T-helper 9 cell (primary cell): ENCODE results near the gene RHPN2.
"Not testable (repeated sequence)": the region's sequence is repeated elsewhere in the genome, so short reads cannot be mapped to it uniquely, and the experiment has no call there.

ENCODE experiments used
- DNase-seq: peaks from one replicate; pipeline ENCODE4 v3.0.0-alpha.2; 2020

The RHPN2 gene

DNA sequence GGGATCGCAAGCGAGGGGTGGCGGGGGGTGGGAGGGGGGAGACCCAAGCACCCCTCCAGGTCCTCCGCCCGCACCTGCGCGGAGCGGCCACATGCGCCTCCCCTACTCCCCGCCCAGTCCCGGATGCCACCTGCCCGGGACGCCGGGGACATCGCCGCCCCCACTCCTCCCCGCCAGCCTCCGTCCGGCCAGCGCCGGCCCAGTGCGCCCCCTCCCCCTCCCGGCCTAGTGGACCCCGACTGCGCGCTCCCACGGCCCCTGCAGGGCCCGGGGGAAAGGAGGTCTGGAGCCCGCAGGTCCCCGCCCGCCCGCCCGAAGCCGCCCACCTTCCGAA lies 263 bp downstream of the RHPN2 start:
- DNase-seq, result no peak

GRCh38 chr19:33063753-33064457 lies 783 bp downstream of the RHPN2 start:
- no peak for DNase-seq

DNA sequence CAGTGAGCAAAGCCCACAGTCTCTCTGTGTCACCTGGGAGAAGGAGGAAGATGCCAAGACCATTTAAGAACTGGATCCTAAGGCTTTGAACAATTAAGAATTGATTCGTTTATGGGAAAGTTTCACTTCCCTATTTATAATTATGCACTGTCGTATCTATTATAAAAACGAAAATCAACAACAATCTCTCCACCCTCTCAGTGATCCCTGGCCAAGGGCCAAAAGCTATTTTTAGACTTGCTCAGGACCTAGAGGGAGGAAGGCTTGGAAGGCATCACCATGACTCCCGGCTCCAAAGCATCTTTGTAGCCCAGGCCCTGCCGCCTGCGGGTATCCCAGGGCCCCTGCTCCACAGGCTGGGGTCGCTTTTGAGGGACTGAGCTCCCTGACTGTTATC lies 1.3 kb downstream of the RHPN2 start:
- DNase-seq, result no peak

- DNase-seq, result no peak
Measured at GRCh38 chr19:33062902-33063301, 1.8 kb downstream of the RHPN2 start.

GRCh38 chr19:33060586-33060985 lies 4.1 kb downstream of the RHPN2 start:
- DNase-seq, result no peak

GRCh38 chr19:33055718-33056117 lies 9.0 kb downstream of the RHPN2 start:
- no peak for DNase-seq

DNA sequence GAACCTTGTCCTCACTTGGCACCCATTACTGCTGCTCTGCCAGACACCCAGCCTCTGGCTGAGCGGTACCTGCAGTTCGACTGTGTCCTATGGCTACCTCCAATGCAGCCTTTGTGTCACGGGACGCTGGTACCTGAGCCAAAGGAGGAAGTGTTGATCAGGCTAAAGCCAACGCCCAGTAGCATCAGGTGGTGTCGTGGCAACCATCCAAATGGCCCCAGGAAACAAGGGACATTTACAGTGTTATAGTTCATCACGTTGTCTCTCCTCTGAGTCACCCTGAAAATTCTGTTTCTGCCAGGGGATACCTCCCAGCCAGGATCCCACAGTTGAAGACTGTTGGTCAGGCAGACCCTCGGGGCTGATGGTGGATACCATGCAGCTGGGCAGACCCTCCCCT lies 10.1 kb downstream of the RHPN2 start:
- no peak for DNase-seq

- no peak for DNase-seq
Measured at GRCh38 chr19:33052352-33052972, 12.2 kb downstream of the RHPN2 start.

GRCh38 chr19:33050110-33050509 lies 14.6 kb downstream of the RHPN2 start:
- no peak for DNase-seq

GRCh38 chr19:33048806-33049676 lies 15.6 kb downstream of the RHPN2 start:
- DNase-seq, result no peak

DNA sequence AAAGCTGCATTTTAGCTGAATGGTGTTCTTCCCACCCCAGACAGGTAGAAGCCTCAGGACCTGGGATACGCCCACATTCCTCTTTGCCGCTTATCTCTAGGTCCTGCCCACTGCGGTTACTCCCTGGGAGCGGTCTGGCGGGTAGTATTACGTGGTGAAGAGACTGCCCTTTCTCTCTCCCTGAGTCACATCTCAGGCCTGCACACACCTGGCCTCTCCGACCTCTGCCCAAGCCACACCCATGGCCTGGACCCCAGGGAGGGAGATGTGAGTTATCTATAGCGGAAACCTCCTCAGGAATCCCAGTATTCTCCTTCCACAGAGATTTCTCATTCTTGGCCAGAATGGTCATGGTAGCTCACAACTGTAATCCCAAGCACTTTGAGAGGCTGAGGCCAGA lies 17.3 kb downstream of the RHPN2 start:
- no peak for DNase-seq

DNA sequence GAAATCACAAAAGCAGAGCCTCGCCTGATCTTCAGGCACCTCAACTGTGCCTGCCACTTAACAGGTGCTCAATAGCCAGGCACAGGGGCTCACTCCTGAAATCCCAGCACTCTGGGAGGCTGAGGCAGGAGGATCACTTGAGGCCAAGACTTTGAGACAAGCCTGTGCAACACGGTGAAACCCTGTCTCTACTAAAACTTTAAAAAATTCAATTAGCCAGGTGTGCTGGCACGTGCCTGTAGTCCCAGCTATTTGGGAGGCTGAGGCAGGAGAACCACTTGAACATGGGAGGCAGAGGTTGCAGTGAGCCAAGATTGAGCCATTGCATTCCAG lies 22.9 kb downstream of the RHPN2 start:
- not testable (repeated sequence) for DNase-seq

- DNase-seq, result no peak
Measured at GRCh38 chr19:33040994-33041827, 23.5 kb downstream of the RHPN2 start.

DNA sequence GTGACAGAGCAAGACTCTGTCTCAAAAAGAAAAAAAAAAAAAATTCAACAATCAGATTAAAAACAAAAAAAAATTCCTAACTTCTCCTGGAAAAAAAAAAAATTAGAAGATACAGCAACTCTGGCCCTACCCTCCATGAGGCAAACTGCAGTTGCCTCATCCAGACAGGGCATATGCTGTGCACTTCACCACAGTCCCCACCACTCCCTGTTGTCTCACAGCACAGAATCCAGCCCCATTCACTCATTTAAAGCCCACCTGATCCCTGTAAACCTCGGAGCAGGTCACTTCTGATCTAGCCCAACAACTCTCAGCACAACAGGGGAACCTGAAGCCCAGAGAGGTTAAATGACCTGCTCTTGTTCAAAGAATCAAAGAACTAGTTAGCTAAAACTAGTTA lies 24.9 kb downstream of the RHPN2 start:
- no peak for DNase-seq

- no peak for DNase-seq
Measured at GRCh38 chr19:33039108-33039599, 25.5 kb downstream of the RHPN2 start.

DNA sequence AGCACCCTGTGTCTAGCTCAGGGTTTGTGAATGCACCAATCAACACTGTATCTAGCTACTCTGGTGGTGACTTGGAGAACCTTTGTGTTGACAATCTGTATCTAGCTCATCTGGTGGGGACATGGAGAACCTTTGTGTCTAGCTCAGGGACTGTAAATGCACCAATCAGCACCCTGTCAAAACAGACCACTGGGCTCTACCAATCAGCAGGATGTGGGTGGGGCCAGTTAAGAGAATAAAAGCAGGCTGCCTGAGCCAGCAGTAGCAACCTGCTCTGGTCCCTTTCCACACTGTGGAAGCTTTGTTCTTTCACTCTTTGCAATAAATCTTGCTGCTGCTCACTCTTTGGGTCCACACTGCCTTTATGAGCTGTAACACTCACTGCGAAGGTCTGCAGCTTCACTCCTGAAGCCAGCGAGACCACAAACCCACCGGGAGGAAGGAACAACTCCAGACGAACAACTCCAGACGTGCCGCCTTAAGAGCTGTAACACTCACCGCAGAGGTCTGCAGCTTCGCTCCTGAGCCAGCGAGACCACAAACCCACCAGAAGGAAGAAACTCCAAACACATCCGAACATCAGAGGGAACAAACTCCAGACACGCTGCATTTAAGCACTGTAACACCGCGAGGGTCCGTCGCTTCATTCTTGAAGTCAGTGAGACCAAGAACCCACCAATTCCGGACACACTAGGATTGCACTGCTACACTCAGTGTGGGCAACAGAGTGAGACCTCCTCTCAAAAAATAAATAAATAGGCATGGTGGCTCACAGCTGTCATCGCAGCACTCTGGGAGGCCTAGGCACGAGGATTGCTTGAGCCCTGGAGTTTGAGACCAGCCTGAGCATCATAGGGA lies 27.3 kb downstream of the RHPN2 start:
- not testable (repeated sequence) for DNase-seq

GRCh38 chr19:33036370-33037167 lies 28.1 kb downstream of the RHPN2 start:
- not testable (repeated sequence) for DNase-seq

- no peak for DNase-seq
Measured at GRCh38 chr19:33035461-33035860, 29.2 kb downstream of the RHPN2 start.

DNA sequence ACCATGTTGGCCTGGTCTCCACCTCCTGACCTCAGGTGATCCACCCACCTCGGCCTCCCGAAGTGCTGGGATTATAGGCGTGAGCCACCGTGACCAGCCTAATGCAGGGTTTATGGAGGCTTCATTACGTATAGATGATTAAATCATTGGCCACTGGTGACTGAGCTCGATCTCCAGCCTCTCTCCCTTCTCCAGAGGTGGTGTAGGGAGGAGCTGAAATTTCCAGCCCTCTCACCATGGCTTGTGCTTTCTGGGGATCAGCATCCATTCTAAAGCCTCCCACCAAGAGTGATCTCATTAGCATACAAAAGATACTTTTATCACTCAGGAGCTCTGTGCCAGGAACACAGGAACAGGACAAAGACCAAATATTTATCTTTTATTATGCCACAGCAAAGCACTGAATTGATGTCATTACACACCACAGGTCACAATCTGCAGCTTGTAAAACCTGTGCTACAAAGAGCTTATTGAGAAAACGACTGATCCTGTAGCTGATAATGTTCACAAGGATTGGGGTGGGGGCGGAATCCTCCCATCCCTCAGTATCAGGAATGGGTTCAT lies 32.4 kb downstream of the RHPN2 start:
- no peak for DNase-seq

GRCh38 chr19:33029746-33030303 lies 34.9 kb downstream of the RHPN2 start:
- no peak for DNase-seq
